B cell (primary cell): ENCODE measurements around the gene NR5A1.

Experiments used
- CTCF ChIP-seq: fragments of 200-600 bp; IDR thresholded peaks from one replicate; pipeline ENCODE4 v1.8.0; 2022; ENCODE audit warnings: antibody characterized with exemption, mild to moderate bottlenecking
- EZH2 ChIP-seq: IDR thresholded peaks from 2 replicates; pipeline ENCODE4 v1.6.1; 2012; ENCODE audit warnings: borderline replicate concordance, low read depth, mild to moderate bottlenecking, moderate library complexity, low read length; ENCODE audit not compliant: insufficient read depth, poor library complexity, severe bottlenecking

- TF ChIP-seq CTCF (no peak), EZH2 (no peak)
These were observed 68.1 kb downstream of the NR5A1 start for GRCh38 chr9:124439086-124439485.
